Endodermal cell (in vitro differentiated cells): ENCODE results near the gene RAB7A. TPM values are rescaled to one million over a fixed set of nuclear protein-coding genes. Genes with fewer than 3 reads are reported as not detected.

Experiments used
- DNase-seq: peaks from one replicate; pipeline ENCODE4 v3.0.0-alpha.2; 2017
- H3K27ac ChIP-seq: 2 replicates; pipeline ENCODE4 v1.5.1; 2013; ENCODE audit warnings: mild to moderate bottlenecking, low read depth, low read length, moderate library complexity
- H3K27me3 ChIP-seq: 2 replicates; pipeline ENCODE4 v1.6.1; 2013; ENCODE audit warnings: mild to moderate bottlenecking, low read length, moderate library complexity; ENCODE audit not compliant: insufficient read depth, control insufficient read depth, poor library complexity, severe bottlenecking
- H3K36me3 ChIP-seq: 2 replicates; pipeline ENCODE4 v1.7.0; 2013; ENCODE audit warnings: mild to moderate bottlenecking, low read length, moderate library complexity; ENCODE audit not compliant: control insufficient read depth, insufficient read depth
- H3K4me1 ChIP-seq: one replicate; pipeline ENCODE4 v1.7.0; 2013; ENCODE audit warnings: low read length; ENCODE audit not compliant: control insufficient read depth, insufficient read depth
- H3K4me3 ChIP-seq: 2 replicates; pipeline ENCODE4 v1.5.1; 2013; ENCODE audit warnings: mild to moderate bottlenecking, low read length, moderate library complexity
- H3K9ac ChIP-seq: 2 replicates; pipeline ENCODE4 v1.6.1; 2013; ENCODE audit warnings: mild to moderate bottlenecking, low read length, moderate library complexity; ENCODE audit not compliant: poor library complexity, severe bottlenecking; ENCODE audit errors: extremely low read depth
- H3K9me3 ChIP-seq: 2 replicates; pipeline ENCODE4 v1.6.1; 2013; ENCODE audit warnings: mild to moderate bottlenecking, low read length, moderate library complexity; ENCODE audit not compliant: control insufficient read depth
- H3K27ac Mint-ChIP-seq: 2 replicates; pipeline ENCODE4 v1.8.0; 2020; ENCODE audit warnings: mixed read lengths
- H3K27me3 Mint-ChIP-seq: 2 replicates; pipeline ENCODE4 v1.8.0; 2021; ENCODE audit warnings: mild to moderate bottlenecking, mixed read lengths; ENCODE audit not compliant: insufficient read depth
- H3K36me3 Mint-ChIP-seq: 2 replicates; pipeline ENCODE4 v1.8.0; 2020; ENCODE audit warnings: low read depth, mixed read lengths
- H3K4me1 Mint-ChIP-seq: 2 replicates; pipeline ENCODE4 v1.8.0; 2020; ENCODE audit warnings: mixed read lengths
- H3K4me3 Mint-ChIP-seq: 2 replicates; pipeline ENCODE4 v1.8.0; 2020; ENCODE audit warnings: mild to moderate bottlenecking, moderate library complexity, mixed read lengths
- H3K9me3 Mint-ChIP-seq: 2 replicates; pipeline ENCODE4 v1.8.0; 2020; ENCODE audit warnings: mild to moderate bottlenecking, mixed read lengths
- WGBS, 2 experiments: methylation state at CpG; one replicate each; pipeline versions ENCODE4 v1.1.5 to v1.1.7; 2013; ENCODE audit warnings: missing lambda C conversion rate in 2 of 2, mixed read lengths in 1 of 2; ENCODE audit not compliant: insufficient coverage in 1 of 2, insufficient read length in 1 of 2; 5-methylcytosine and 5-hydroxymethylcytosine counted together
- total RNA-seq, 2 donors: library from RNA; stranded (reverse); fragmentation: NEBNext Ultra II Directional in 1 of 2; extraction: Animal tissue kit (Norgen Biotek cat#: 25700) in 1 of 2; gene quantifications; 2 replicates in 1 of 2; 3 replicates in 1 of 2; pipeline ENCODE4 v1.2.1, GENCODE V29; 2021
- TF ChIP-seq, protein P1 (sequence below): fragments of 200-600 bp; sonication (generic); conservative IDR thresholded peaks from 2 replicates; pipeline ENCODE4 v1.5.0; 2021; ENCODE audit warnings: antibody characterized with exemption, mild to moderate bottlenecking

Gene RAB7A
- total RNA-seq, 2 donors from 2014 or later = 166 to 194 TPM

DNA sequence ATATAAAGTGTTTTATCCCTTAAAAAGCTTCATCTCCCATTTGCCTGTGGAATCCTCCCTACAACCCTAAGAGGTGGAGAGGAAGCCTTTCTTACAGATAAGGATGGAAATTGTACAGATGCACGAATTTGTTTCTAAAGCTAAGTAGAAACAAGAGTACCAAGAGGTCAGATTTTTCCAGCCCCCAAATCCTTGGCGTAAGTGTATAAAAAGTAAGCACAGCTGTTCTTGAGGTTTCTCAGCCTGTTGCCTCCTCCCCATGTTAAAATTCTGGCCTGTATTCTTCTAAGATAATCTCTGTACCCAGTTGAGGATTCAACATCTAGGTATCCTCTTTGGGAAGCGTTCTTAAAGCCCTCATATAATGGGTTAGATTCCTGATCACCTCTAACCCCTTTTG is 34.9 kb downstream of the RAB7A start:
- Histone ChIP-seq H3K9ac (no peak overlapping the region), H3K27me3 (no peaks in the 10 kb centered on the region), H3K4me1 (no peaks in the 10 kb centered on the region), H3K36me3 (peaks cover 9% of the 10 kb centered on the region), H3K27ac (no peak overlapping the region), H3K9me3 (no peaks in the 10 kb centered on the region), H3K4me3 (no peak overlapping the region)
- Mint-ChIP-seq H3K27me3 (no peaks in the 10 kb centered on the region), H3K27ac (no peak overlapping the region), H3K36me3 (peaks cover 27% of the 10 kb centered on the region), H3K4me1 (peaks cover 30% of the 10 kb centered on the region), H3K9me3 (peaks cover 3% of the 10 kb centered on the region), H3K4me3 (no peak overlapping the region)
- no peak for DNase-seq
- TF ChIP-seq, protein P1, sequence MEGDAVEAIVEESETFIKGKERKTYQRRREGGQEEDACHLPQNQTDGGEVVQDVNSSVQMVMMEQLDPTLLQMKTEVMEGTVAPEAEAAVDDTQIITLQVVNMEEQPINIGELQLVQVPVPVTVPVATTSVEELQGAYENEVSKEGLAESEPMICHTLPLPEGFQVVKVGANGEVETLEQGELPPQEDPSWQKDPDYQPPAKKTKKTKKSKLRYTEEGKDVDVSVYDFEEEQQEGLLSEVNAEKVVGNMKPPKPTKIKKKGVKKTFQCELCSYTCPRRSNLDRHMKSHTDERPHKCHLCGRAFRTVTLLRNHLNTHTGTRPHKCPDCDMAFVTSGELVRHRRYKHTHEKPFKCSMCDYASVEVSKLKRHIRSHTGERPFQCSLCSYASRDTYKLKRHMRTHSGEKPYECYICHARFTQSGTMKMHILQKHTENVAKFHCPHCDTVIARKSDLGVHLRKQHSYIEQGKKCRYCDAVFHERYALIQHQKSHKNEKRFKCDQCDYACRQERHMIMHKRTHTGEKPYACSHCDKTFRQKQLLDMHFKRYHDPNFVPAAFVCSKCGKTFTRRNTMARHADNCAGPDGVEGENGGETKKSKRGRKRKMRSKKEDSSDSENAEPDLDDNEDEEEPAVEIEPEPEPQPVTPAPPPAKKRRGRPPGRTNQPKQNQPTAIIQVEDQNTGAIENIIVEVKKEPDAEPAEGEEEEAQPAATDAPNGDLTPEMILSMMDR = no peak
- WGBS, 2 experiments = 87 to 97% methylated on average over 3 of the region's 3 CpGs

DNA sequence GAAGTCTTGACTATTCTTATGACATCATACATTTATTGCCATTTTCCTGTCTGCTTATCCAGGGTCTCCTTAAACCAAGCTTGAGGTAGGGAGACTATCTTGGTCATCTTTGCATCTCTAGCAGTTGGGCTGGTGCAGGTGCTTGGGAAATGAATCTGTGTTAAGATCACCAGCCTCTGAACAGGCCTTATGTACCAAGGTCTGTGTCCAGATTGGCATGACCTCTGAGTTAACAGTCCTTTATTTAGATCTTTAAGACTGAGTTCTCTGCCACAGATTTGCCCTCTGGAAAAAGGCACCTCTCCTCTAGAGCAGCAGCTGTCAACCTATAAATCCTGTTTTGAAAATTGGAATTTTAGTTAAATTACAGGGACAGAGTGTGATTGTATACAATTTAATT is 35.4 kb downstream of the RAB7A start:
- no peak for DNase-seq
- Mint-ChIP-seq H3K9me3 (peaks cover 3% of the 10 kb centered on the region), H3K27ac (no peak overlapping the region), H3K4me3 (no peak overlapping the region), H3K4me1 (peaks cover 34% of the 10 kb centered on the region), H3K36me3 (peaks cover 30% of the 10 kb centered on the region), H3K27me3 (no peaks in the 10 kb centered on the region)
- no peak overlapping the region for H3K9ac ChIP-seq
- no peaks in the 10 kb centered on the region for H3K9me3 ChIP-seq
- no peak overlapping the region for H3K27ac ChIP-seq
- peaks cover 9% of the 10 kb centered on the region for H3K36me3 ChIP-seq
- TF ChIP-seq, protein P1 = no peak
- no peaks in the 10 kb centered on the region for H3K4me1 ChIP-seq
- no peaks in the 10 kb centered on the region for H3K27me3 ChIP-seq
- no peak overlapping the region for H3K4me3 ChIP-seq

DNA sequence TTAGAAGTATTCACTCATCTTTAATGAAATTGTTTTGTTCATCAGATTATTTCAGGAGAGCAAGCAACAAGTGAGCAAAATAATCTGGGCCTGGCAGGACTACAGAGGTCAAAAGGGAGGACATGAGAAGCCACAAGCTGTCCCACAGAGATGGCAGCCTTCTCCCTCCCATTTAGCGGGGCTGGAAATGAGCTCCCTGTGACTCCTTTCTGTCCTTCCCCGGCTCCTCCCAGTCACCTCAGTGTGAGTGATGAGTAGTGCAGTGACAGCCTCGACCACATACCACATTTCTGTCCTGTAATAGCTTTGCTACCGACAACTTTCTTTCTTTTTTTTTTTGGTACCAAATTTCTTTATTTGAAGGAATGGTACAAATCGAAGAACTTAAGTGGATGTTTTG is 38.0 kb downstream of the RAB7A start:
- TF ChIP-seq, protein P1 = no peak
- peaks cover 25% of the 10 kb centered on the region for H3K36me3 Mint-ChIP-seq
- no peak overlapping the region for H3K4me3 ChIP-seq
- H3K27me3 ChIP-seq = no peaks in the 10 kb centered on the region
- no peaks in the 10 kb centered on the region for H3K4me1 ChIP-seq
- H3K9me3 ChIP-seq = no peaks in the 10 kb centered on the region
- H3K36me3 ChIP-seq = peaks cover 9% of the 10 kb centered on the region
- no peak overlapping the region for H3K4me3 Mint-ChIP-seq
- WGBS, 2 experiments = 89 to 95% methylated on average over 4 to 5 of the region's 5 CpGs
- H3K4me1 Mint-ChIP-seq = peaks cover 47% of the 10 kb centered on the region
- no peak for DNase-seq
- no peaks in the 10 kb centered on the region for H3K27me3 Mint-ChIP-seq
- no peak overlapping the region for H3K27ac ChIP-seq
- H3K9me3 Mint-ChIP-seq = no peaks in the 10 kb centered on the region
- no peak overlapping the region for H3K9ac ChIP-seq
- H3K27ac Mint-ChIP-seq = no peak overlapping the region
